GM12892 (cell line): Measurements from ENCODE around the gene LSM10.

Source experiments
- POLR2A ChIP-seq: IDR thresholded peaks from 2 replicates; pipeline ENCODE4 v1.6.1; 2011; ENCODE audit warnings: low read depth, low read length, control low read depth
- POLR2AphosphoS5 ChIP-seq: IDR thresholded peaks from 2 replicates; pipeline ENCODE4 v1.6.1; 2011; ENCODE audit warnings: low read depth, low read length, control low read depth
- TAF1 ChIP-seq: IDR thresholded peaks from 2 replicates; pipeline ENCODE4 v1.6.1; 2011; ENCODE audit warnings: low read depth, mild to moderate bottlenecking, control low read depth, low read length, borderline replicate concordance

DNA sequence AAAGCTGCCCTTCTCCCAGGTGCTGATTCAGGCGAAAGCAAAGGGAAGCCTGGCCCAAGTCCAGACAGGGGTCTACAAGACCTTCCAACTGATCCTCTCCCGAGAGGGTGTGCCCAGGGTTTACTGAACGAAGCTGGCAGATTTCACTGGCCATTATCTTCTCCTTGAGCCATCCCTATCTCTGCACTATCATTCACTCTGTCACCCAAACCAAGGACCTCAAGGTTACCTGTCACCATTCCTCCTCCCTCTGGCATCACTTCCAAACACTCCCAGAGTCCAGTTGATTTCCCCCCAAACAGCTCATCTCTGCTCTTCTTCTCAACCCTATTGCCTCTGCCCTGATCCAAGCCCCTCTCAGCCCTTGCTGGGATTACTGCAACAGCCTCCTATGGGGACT, 16.9 kb downstream of the LSM10 start:
- TF ChIP-seq POLR2AphosphoS5: no peak
- no peak for TF ChIP-seq POLR2A
- no peak for TF ChIP-seq TAF1
